DND-41 (cell line): ENCODE measurements around the gene DLG1.

Experiments used
- EZH2 ChIP-seq: IDR thresholded peaks from 3 replicates; pipeline ENCODE4 v1.6.1; 2012; ENCODE audit warnings: borderline replicate concordance, low read depth, mild to moderate bottlenecking, moderate library complexity, low read length, inconsistent platforms; ENCODE audit not compliant: severe bottlenecking
- TF ChIP-seq, protein P1 (sequence below): IDR thresholded peaks from 2 replicates; pipeline ENCODE4 v1.5.1; 2012; ENCODE audit warnings: borderline replicate concordance, low read length, moderate library complexity, mild to moderate bottlenecking; ENCODE audit not compliant: poor library complexity, severe bottlenecking; ENCODE audit errors: extremely low read depth

GRCh38 chr3:197062446-197062845 is 236.0 kb downstream of the DLG1 start:
- TF ChIP-seq, protein P1, sequence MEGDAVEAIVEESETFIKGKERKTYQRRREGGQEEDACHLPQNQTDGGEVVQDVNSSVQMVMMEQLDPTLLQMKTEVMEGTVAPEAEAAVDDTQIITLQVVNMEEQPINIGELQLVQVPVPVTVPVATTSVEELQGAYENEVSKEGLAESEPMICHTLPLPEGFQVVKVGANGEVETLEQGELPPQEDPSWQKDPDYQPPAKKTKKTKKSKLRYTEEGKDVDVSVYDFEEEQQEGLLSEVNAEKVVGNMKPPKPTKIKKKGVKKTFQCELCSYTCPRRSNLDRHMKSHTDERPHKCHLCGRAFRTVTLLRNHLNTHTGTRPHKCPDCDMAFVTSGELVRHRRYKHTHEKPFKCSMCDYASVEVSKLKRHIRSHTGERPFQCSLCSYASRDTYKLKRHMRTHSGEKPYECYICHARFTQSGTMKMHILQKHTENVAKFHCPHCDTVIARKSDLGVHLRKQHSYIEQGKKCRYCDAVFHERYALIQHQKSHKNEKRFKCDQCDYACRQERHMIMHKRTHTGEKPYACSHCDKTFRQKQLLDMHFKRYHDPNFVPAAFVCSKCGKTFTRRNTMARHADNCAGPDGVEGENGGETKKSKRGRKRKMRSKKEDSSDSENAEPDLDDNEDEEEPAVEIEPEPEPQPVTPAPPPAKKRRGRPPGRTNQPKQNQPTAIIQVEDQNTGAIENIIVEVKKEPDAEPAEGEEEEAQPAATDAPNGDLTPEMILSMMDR, result no peak
- no peak for TF ChIP-seq EZH2
